ENCODE results near the gene CRYGB.

Gene CRYGB

DNA sequence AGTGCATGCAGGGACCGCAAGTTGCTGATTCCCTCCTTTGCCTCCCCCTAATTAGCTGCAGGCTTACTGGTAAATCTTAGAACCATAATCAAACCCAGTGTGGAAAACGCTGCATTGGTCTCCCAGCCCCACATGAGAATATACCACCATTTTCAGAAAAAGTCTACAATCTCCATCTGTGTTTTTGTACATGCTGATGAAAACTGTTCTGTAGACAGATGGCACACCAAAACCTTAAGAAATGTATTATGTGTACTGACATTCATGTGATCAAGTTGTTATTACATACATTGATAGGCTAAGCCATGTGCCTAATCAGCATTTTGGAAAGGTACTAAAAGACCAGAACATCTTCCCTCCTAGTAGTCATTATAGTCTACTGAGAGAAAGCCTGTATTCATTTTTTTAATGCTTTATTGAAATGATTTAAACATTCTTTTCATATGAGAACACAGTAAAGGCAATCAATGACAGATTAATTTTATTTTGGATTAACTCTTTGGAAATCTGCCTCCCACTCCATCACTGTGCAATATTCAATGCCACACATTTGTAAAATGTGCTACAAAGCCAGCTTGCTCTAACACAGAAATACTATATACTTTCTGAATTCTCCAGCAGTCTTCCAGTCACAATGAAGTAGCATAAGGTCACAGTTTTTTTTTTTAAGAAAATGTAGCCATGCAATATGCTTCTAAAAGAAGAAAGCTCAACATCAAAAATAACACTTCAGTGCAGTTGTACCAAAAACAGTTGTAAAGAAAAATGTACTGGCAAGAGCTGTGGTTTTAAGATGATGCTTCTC lies 19.2 kb upstream of the CRYGB start:
- TF ChIP-seq BHLHE40 (IDR thresholded peaks at IDR 0.05; ENCODE audit: borderline replicate concordance) (no peak), FOXA1 (IDR thresholded peaks at IDR 0.05) (no peak), CTBP1 (IDR thresholded peaks at IDR 0.05; ENCODE audit: borderline replicate concordance) (no peak), FOXK2 (IDR thresholded peaks at IDR 0.05) (no peak), ARNT (IDR thresholded peaks at IDR 0.05) (no peak)
- no peak for DNase-seq (ENCODE audit: extremely low spot score)
- POLR2A ChIA-PET, result no interaction called here
- CTCF ChIA-PET, result interaction anchor here (2.3 kb wide), 1 partner anchor 10 kb away, joined by 9 read pairs; no protein-coding TSS in a partner anchor

DNA sequence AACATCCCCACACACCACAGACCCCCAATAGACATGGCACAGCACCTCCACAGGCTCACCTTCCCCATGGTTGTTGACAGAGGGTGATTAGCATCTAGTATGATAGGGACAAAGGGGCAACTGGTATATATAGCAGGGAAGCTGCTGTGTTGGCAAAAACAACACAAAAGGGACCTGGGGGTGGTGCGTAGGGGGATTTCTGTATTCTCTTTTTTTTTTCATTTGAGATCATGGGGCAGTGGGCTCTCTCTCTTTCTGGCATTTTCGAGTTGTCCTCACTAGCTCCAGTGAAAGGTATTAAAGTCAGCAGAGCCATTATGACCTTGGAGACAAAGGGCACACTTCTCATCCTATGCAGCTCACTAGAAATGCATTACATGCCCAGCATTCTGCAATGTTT lies 17.5 kb upstream of the CRYGB start, which contains the start of gene CRYGA:
Gene CRYGA, minus strand, starts transcription at position 101 of the 400 bp plus-strand sequence. Its CDS starts 33 bp downstream, at position 68.
- ChIA-PET CTCF (interaction anchor here (2.3 kb wide), 1 partner anchor 12 kb away, joined by 9 read pairs; no protein-coding TSS in a partner anchor), POLR2A (no interaction called here)
- no peak for DNase-seq (ENCODE audit: extremely low spot score)
- no peak for TF ChIP-seq FOXA1 (IDR thresholded peaks at IDR 0.05)
- TF ChIP-seq NFRKB (IDR thresholded peaks at IDR 0.05), result no peak
- TF ChIP-seq FOXK2 (IDR thresholded peaks at IDR 0.05), result no peak
- TF ChIP-seq SUZ12 (IDR thresholded peaks at IDR 0.05), result no peak
- TF ChIP-seq ELF4 (IDR thresholded peaks at IDR 0.05), result no peak
- TF ChIP-seq SP1 (IDR thresholded peaks at IDR 0.05), result no peak
- TF ChIP-seq HDGF (IDR thresholded peaks at IDR 0.05; ENCODE audit: borderline replicate concordance), result no peak
- TF ChIP-seq FOXM1 (IDR thresholded peaks at IDR 0.05; ENCODE audit: borderline replicate concordance), result no peak
- no peak for TF ChIP-seq L3MBTL2 (conservative IDR thresholded peaks at IDR 0.05)
- TF ChIP-seq LEF1 (IDR thresholded peaks at IDR 0.05; ENCODE audit: borderline replicate concordance), result no peak
- no peak for TF ChIP-seq ZNF384 (IDR thresholded peaks at IDR 0.05)
- TF ChIP-seq ARNT (IDR thresholded peaks at IDR 0.05), result no peak
- no peak for TF ChIP-seq TARDBP (IDR thresholded peaks at IDR 0.05)
- TF ChIP-seq BHLHE40 (IDR thresholded peaks at IDR 0.05; ENCODE audit: borderline replicate concordance), result no peak
- no peak for TF ChIP-seq CTBP1 (IDR thresholded peaks at IDR 0.05; ENCODE audit: borderline replicate concordance)
- TF ChIP-seq, protein P1, sequence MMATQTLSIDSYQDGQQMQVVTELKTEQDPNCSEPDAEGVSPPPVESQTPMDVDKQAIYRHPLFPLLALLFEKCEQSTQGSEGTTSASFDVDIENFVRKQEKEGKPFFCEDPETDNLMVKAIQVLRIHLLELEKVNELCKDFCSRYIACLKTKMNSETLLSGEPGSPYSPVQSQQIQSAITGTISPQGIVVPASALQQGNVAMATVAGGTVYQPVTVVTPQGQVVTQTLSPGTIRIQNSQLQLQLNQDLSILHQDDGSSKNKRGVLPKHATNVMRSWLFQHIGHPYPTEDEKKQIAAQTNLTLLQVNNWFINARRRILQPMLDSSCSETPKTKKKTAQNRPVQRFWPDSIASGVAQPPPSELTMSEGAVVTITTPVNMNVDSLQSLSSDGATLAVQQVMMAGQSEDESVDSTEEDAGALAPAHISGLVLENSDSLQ (IDR thresholded peaks at IDR 0.05), result no peak

DNA sequence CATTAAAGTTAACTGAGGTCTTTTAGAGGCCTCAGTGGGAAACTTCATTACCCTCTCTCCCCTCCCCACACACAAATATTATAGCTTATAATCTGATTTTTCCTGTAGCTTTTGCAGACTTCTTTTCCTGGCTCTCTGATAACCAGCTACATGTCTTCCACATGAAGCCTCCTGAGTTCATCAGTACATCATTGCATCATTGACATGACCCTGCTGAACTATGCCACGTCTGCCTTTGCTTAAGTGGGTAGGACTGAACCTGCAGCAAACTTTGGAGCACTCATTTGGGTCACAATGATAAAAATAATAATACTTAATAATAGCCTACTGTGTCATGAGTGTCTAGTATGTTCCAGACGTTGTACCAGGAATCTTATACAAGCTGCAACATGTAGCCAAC lies 10.5 kb upstream of the CRYGB start:
- POLR2A ChIA-PET, result no interaction called here
- CTCF ChIA-PET, result interaction anchor here (0.8 kb wide), 1 partner anchor 19 kb away, joined by 3 read pairs; no protein-coding TSS in a partner anchor
- no peak for DNase-seq (ENCODE audit: extremely low spot score)
- TF ChIP-seq SUZ12 (IDR thresholded peaks at IDR 0.05) (no peak), FOXK2 (IDR thresholded peaks at IDR 0.05) (no peak), CTBP1 (IDR thresholded peaks at IDR 0.05; ENCODE audit: borderline replicate concordance) (no peak), TARDBP (IDR thresholded peaks at IDR 0.05) (no peak), ARNT (IDR thresholded peaks at IDR 0.05) (no peak), L3MBTL2 (conservative IDR thresholded peaks at IDR 0.05) (no peak), FOXA1 (IDR thresholded peaks at IDR 0.05) (no peak), NFRKB (IDR thresholded peaks at IDR 0.05) (no peak), FOXM1 (IDR thresholded peaks at IDR 0.05; ENCODE audit: borderline replicate concordance) (no peak), HDGF (IDR thresholded peaks at IDR 0.05; ENCODE audit: borderline replicate concordance) (no peak), ELF4 (IDR thresholded peaks at IDR 0.05) (no peak), LEF1 (IDR thresholded peaks at IDR 0.05; ENCODE audit: borderline replicate concordance) (no peak), BHLHE40 (IDR thresholded peaks at IDR 0.05; ENCODE audit: borderline replicate concordance) (no peak), SP1 (IDR thresholded peaks at IDR 0.05) (no peak), ZNF384 (IDR thresholded peaks at IDR 0.05) (no peak)
- TF ChIP-seq, protein P1 (IDR thresholded peaks at IDR 0.05), result no peak

DNA sequence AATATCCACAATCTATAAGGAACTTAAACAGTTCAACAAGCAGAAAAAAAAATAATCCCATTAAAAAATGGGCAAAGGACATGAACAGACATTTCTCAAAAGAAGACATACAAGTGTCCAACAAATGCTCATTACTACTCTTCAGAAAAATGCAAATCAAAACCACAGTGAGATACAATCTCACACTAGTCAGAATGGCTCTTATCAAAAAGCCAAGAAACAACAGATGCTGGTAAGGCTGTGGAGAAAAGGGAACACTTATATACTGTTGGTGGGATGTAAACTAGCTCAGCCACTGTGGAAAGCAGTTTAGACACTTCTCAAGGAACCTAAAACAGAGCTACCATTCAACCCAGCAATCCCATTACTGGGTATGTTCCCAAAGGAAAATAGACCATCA lies 7.2 kb upstream of the CRYGB start:
- CTCF ChIA-PET, result no interaction called here
- POLR2A ChIA-PET, result no interaction called here
- no peak for DNase-seq (ENCODE audit: extremely low spot score)
- no peak for TF ChIP-seq SP1 (IDR thresholded peaks at IDR 0.05)

DNA sequence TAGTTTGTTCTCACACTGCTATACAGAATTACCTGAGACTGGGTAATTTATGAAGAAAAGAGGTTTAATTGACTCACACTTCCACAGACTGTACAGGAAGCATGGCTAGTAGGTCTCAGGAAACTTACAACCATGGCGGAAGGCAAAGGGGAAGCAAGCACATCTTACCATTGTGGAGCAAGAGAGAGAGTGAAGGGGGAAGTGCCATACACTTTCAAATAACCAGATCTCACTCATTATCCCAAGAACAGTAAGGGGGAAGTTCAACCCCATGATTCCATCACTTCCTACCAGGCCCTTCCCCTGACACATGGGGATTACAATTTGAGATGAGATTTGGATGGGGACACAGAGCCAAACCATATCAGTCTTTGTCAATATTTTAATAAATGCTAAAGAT lies 5.0 kb upstream of the CRYGB start:
- DNase-seq (ENCODE audit: extremely low spot score), result no peak
- CTCF ChIA-PET, result no interaction called here
- TF ChIP-seq BHLHE40 (IDR thresholded peaks at IDR 0.05; ENCODE audit: borderline replicate concordance) (no peak), CTBP1 (IDR thresholded peaks at IDR 0.05; ENCODE audit: borderline replicate concordance) (no peak), L3MBTL2 (conservative IDR thresholded peaks at IDR 0.05) (no peak), FOXM1 (IDR thresholded peaks at IDR 0.05; ENCODE audit: borderline replicate concordance) (no peak), ZNF384 (IDR thresholded peaks at IDR 0.05) (no peak), HDGF (IDR thresholded peaks at IDR 0.05; ENCODE audit: borderline replicate concordance) (no peak), FOXA1 (IDR thresholded peaks at IDR 0.05) (no peak), LEF1 (IDR thresholded peaks at IDR 0.05; ENCODE audit: borderline replicate concordance) (no peak), FOXK2 (IDR thresholded peaks at IDR 0.05) (no peak), SP1 (IDR thresholded peaks at IDR 0.05) (no peak), ARNT (IDR thresholded peaks at IDR 0.05) (no peak)
- POLR2A ChIA-PET, result no interaction called here

DNA sequence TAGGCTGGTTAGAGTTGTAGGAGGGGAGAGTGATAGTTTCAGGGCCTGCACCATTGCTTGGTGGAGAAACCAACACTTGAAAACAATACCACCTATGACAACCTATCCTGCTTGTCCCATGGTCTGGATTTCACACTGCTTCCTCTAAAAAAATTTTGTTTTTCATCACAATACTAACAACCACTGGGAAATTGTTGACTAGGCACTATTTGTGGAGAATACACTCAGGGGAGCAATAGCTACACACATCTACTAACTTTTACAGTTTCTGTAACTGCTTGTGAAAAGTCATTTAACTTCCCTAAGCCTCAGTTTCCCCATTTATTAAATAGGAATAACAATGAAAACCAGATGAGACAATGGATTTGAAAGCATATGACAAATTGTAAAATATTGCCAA lies 4.1 kb upstream of the CRYGB start:
- CTCF ChIA-PET, result no interaction called here
- no peak for TF ChIP-seq ELF4 (IDR thresholded peaks at IDR 0.05)
- POLR2A ChIA-PET, result no interaction called here
- DNase-seq (ENCODE audit: extremely low spot score), result no peak

DNA sequence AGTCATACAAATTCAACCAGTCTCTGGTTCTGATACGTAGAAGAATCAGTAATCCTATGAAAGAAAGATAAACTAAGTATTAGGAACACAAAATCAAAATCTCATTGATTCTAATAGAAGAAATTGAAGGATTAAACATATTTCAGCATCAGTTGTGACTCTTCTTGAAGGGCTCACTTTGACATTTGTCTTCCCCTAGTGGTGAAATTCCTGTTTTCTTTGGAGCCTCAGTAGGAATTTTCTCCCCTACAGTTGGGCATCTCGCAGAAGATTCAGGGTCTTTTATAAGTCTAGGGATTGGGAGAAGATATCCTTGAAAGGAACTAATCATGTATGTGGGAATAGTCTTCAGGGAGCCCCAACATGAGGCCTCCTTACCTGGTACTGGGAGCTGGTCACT lies 2.8 kb upstream of the CRYGB start:
- TF ChIP-seq HDGF (IDR thresholded peaks at IDR 0.05; ENCODE audit: borderline replicate concordance) (no peak), BHLHE40 (IDR thresholded peaks at IDR 0.05; ENCODE audit: borderline replicate concordance) (no peak), FOXA1 (IDR thresholded peaks at IDR 0.05) (no peak), ZNF384 (IDR thresholded peaks at IDR 0.05) (no peak), CTBP1 (IDR thresholded peaks at IDR 0.05; ENCODE audit: borderline replicate concordance) (no peak), L3MBTL2 (conservative IDR thresholded peaks at IDR 0.05) (no peak), FOXK2 (IDR thresholded peaks at IDR 0.05) (no peak), NFRKB (IDR thresholded peaks at IDR 0.05) (no peak)
- no peak for DNase-seq (ENCODE audit: extremely low spot score)
- CTCF ChIA-PET, result no interaction called here
- POLR2A ChIA-PET, result no interaction called here

Measured in HEK293T (cell line).